RWPE1 (cell line): ENCODE results near the gene ICAM2.
"Not testable (repeated sequence)": the region's sequence is repeated elsewhere in the genome, so short reads cannot be mapped to it uniquely, and the experiment has no call there.

Experiments used
- CTCF ChIA-PET: fragments of 350-600 bp; sonication (Branson Sonifier 250); formaldehyde crosslinking; extraction: SDS; loops from one replicate; lab custom pipeline; 2021; lab: Yijun Ruan, JAX
- POLR2A ChIA-PET: fragments of 400-600 bp; formaldehyde crosslinking; extraction: SDS; loops from one replicate; lab custom pipeline; 2020; ENCODE audit warnings: antibody characterized with exemption; ENCODE audit not compliant: low non-redundant PET; lab: Yijun Ruan, JAX
- DNase-seq: peaks from one replicate; pipeline ENCODE4 v3.0.0; 2012; ENCODE audit warnings: low spot score
- H3K27ac ChIP-seq: fragments of 450-650 bp; 2 replicates; pipeline ENCODE4 v1.5.1; 2017
- TF ChIP-seq, protein P1 (sequence below): fragments of 450-650 bp; conservative IDR thresholded peaks from 2 replicates; pipeline ENCODE4 v1.5.1; 2017; ENCODE audit warnings: low read depth, mild to moderate bottlenecking

Gene ICAM2

GRCh38 chr17:64008346-64008745, 12.1 kb downstream of the ICAM2 start:
- no peak overlapping the region for H3K27ac ChIP-seq

DNA sequence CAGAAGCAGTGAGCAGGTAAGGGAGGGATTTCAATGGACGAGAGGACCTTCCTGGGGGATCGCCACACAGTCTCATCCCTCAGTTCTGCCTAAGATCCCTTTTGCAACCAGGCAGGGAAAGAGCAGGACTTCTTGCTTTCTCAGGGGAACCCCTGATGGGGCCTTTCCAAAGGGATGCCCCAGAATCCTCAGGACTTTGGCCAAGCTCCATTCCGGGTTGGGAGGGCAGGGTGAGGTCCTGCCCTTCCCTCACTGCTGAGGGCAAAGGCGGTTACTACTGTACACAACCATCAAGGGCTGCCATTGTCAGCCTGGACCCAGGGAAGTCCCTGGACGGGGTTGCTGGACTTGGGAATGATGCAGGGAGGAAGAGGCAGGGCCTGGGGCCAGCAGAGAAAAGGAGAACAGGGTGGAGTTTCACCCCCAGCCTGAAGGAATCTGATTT, 12.6 kb downstream of the ICAM2 start:
- TF ChIP-seq, protein P1, sequence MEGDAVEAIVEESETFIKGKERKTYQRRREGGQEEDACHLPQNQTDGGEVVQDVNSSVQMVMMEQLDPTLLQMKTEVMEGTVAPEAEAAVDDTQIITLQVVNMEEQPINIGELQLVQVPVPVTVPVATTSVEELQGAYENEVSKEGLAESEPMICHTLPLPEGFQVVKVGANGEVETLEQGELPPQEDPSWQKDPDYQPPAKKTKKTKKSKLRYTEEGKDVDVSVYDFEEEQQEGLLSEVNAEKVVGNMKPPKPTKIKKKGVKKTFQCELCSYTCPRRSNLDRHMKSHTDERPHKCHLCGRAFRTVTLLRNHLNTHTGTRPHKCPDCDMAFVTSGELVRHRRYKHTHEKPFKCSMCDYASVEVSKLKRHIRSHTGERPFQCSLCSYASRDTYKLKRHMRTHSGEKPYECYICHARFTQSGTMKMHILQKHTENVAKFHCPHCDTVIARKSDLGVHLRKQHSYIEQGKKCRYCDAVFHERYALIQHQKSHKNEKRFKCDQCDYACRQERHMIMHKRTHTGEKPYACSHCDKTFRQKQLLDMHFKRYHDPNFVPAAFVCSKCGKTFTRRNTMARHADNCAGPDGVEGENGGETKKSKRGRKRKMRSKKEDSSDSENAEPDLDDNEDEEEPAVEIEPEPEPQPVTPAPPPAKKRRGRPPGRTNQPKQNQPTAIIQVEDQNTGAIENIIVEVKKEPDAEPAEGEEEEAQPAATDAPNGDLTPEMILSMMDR, result no peak
- POLR2A ChIA-PET, result interaction anchor here (0.6 kb wide), 1 partner anchor 129 kb away, joined by 3 read pairs; no protein-coding TSS in a partner anchor
- no peak overlapping the region for H3K27ac ChIP-seq
- DNase-seq, result no peak
- CTCF ChIA-PET, result interaction anchor here (1.4 kb wide), 1 partner anchor 88 kb away, joined by 5 read pairs; no protein-coding TSS in a partner anchor

More at GRCh38 chr17:64008346-64008745, 12.1 kb downstream of the ICAM2 start:
- TF ChIP-seq, protein P1, result no peak
- DNase-seq, result no peak
- ChIA-PET POLR2A (no interaction called here), CTCF (no interaction called here)

- POLR2A ChIA-PET, result interaction anchor here (0.6 kb wide), 1 partner anchor 130 kb away, joined by 3 read pairs; no protein-coding TSS in a partner anchor
- not testable (repeated sequence) for DNase-seq, H3K27ac ChIP-seq
- CTCF ChIA-PET, result interaction anchor here (0.6 to 1.4 kb wide), 3 partner anchors 17 to 88 kb away, joined by 3 to 5 read pairs (median 4); no protein-coding TSS in a partner anchor
Measured at GRCh38 chr17:64007089-64007837, 13.2 kb downstream of the ICAM2 start.

DNA sequence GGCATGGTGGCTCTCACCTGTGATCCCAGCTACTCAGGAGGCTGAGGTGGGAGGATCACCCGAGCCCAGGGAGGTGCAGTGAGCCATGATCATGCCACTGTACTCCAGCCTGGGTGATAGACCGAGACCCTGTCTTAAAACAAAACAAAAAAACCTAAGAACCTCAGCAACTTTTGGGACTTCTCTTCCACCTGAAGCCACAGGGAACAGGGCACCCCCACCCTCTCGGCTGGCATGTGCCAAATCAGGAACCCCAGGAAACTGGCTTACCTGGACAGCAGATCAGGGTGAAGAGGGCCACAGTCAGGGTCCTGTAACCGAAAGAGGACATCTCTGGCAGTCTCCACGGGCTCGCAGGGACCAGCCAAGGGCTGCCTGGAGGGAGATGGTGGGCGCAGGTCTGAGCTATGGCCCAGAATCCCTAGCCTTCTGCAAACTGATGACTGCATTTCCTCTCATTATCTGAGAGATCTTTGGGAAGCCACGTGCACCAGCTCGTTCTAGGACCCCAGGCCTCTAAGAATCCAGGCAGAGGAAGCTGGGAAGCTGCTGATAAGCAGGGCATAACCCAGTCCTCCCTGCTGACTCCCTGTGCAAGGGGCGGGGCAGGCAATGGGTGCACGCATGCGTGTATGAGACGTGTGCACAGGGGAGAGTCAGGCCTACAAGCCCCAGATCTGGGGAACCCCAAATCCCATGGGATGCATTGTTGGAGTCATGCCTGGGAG, 13.9 kb downstream of the ICAM2 start:
- ChIA-PET POLR2A (no interaction called here), CTCF (interaction anchor here (0.6 to 1.5 kb wide), 4 partner anchors 16 to 87 kb away, joined by 3 to 5 read pairs (median 4); no protein-coding TSS in a partner anchor)
- no peak for DNase-seq
- TF ChIP-seq, protein P1, result no peak
- H3K27ac ChIP-seq, result no peak overlapping the region

DNA sequence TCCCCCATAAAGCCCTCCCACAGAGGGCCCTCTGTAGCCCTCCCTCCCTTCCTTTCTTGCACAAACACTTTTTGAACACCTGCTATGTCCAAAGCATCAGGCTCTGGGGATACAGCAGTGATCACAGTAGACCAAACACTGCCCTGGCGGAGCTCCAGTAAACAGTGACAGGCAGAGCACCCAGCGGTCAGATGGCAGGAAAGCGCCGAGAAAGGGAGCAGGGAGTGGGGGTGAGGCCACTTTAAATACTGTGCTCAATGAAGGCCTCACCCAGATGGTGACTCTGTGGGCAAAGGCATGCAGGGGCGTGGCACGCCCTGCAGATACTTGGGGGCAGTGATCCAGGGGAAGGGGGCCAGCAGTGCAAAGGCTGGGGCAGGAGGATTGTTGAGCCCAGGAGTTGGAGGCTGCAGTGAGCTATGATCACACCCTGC, 14.7 kb downstream of the ICAM2 start:
- DNase-seq, result no peak
- TF ChIP-seq, protein P1, result no peak
- CTCF ChIA-PET, result interaction anchor here (0.6 to 1.5 kb wide), 3 partner anchors 15 to 279 kb away, joined by 3 to 5 read pairs (median 4); no protein-coding TSS in a partner anchor
- H3K27ac ChIP-seq, result no peak overlapping the region; the same call in 1 of the 2 replicates
- POLR2A ChIA-PET, result no interaction called here

DNA sequence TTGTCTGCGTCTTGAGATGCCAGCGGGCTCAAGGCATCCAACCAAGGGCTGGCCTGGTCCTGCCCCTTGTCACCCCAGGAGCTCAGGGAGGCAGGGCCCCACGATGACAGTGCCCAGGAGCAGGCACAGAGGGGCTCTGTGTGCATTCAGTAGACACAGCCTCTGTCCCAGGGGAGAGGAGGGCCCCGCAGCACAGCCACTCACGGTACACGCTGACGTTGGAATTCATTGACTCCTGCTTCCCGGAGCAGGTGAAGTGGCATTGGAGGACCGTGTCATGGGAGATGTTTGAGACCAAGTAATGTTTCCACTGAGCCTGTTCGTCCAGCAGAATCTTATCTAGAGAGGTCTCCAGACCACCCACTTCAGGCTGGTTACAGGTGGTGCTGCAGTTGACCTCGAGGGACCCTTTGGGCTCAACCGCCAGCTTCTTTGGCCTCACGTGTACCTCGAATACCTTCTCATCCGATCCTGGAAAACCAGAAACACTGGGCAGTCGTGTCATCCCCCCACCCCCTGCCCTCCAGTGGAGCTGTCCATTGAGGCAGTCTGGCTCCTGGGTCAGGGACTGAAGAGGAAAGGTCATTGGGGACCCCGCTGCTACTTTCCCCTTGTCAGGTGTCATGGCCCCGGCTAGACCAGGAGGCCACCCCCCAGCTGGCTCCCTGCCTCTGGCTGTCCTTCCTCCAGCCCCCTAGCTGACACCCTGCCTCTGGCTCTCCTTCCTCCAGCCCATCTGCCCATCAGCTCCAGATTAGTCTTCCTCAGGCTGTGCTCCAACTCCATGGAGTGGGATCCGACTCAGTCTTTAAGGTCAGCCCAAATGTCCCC, 15.3 kb downstream of the ICAM2 start:
- ChIA-PET CTCF (interaction anchor here (0.6 to 1.5 kb wide), 3 partner anchors 24 to 279 kb away, joined by 3 to 5 read pairs (median 3); no protein-coding TSS in a partner anchor), POLR2A (no interaction called here)
- TF ChIP-seq, protein P1, result no peak
- H3K27ac ChIP-seq, result no peak overlapping the region
- no peak for DNase-seq
